T-helper 17 cell (primary cell): ENCODE data around the gene NEMP1. TPM values are rescaled to one million over a fixed set of nuclear protein-coding genes. Genes with fewer than 3 reads are reported as not detected.
"Not testable (repeated sequence)": the region's sequence is repeated elsewhere in the genome, so short reads cannot be mapped to it uniquely, and the experiment has no call there.

Experiments
- ATAC-seq: fragments of 150-1000 bp; cut with Tn5 transposase; 2 replicates; pipeline ENCODE4 v1.10.0; 2021; ENCODE audit warnings: mild to moderate bottlenecking, moderate library complexity
- DNase-seq, 3 donors: peaks; one replicate each; pipeline versions ENCODE4 v3.0.0 to v3.0.0-alpha.2; 2020 to 2021
- H3K9me3 ChIP-seq: one replicate; pipeline ENCODE4 v1.7.0; 2013; ENCODE audit warnings: low read length, mild to moderate bottlenecking; ENCODE audit not compliant: control insufficient read depth, poor library complexity, severe bottlenecking
- H3K27ac Mint-ChIP-seq: one replicate; pipeline ENCODE4 v1.8.0; 2022; ENCODE audit warnings: mild to moderate bottlenecking, moderate library complexity, mixed read lengths
- H3K27me3 Mint-ChIP-seq: one replicate; pipeline ENCODE4 v1.8.0; 2022; ENCODE audit warnings: mixed read lengths
- H3K36me3 Mint-ChIP-seq: one replicate; pipeline ENCODE4 v1.8.0; 2022; ENCODE audit warnings: low read depth, mixed read lengths
- H3K4me1 Mint-ChIP-seq: one replicate; pipeline ENCODE4 v1.8.0; 2022; ENCODE audit warnings: mild to moderate bottlenecking, mixed read lengths
- H3K4me3 Mint-ChIP-seq: one replicate; pipeline ENCODE4 v1.8.0; 2022; ENCODE audit warnings: mild to moderate bottlenecking, moderate library complexity, mixed read lengths
- total RNA-seq, 4 donors: library from RNA in 2 of 4; stranded (reverse) in 2 of 4; gene quantifications; one replicate each; pipeline ENCODE4 v1.2.3 and lab custom pipeline; 2022 to 2026

The NEMP1 gene
- total RNA-seq, 2 donors from 2014 or later, result 12.2 to 14.1 TPM

DNA sequence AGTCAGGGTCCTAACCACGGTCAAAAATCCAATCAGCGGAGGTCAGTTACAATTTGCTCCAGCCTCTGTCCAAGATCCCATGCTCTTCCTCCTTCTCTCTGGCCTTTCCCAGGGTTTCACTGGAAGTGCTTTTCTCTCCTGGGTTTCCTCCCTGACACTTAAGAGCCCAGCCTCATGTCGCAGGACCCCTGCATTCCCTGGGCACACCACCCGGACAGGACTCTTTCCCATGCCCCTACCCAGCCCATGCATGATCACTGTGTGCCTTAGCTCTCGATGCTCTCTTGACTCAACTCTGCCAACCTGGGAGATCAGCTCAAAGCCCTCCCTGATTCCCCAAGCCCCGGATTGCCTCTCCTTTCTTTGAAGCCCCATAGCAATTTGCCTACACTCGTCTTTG, 46.8 kb downstream of the NEMP1 start:
- no peak overlapping the region for H3K27ac Mint-ChIP-seq
- no peaks in the 10 kb centered on the region for H3K9me3 ChIP-seq
- H3K4me3 Mint-ChIP-seq, result peak overlapping the region; percentile 57
- DNase-seq (no peak), ATAC-seq (no peak)
- H3K36me3 Mint-ChIP-seq, result peaks cover 3% of the 10 kb centered on the region
- H3K4me1 Mint-ChIP-seq, result peaks cover 27% of the 10 kb centered on the region
- peaks cover 10% of the 10 kb centered on the region for H3K27me3 Mint-ChIP-seq

DNA sequence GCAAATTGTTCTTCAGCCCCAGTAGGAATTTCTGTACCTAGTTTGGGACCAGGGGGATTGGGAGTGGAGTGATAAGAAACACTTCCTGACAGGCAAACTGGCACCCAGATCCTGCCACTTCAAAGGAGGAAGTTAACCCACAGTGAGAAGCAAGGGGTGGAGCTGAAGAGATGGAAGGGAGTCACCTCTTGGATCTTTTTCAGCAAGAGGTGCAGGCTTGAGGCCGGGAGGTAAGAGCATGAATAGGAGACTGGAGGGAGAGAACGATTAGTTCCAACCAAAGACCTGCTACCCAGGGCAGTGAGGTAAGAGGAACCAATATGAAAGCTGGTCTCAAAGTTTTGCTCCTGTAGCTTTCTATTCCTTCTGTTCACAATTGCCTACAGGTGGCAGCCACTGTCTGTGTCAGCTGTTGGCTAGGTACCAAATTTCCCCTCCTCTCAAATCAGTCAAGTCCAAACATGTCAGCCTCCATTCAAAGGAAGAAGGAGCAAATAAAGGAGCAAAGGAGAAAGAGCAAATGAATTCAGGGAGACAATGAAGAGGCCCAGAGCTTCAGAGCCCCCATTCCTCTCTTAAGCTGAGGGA, 47.4 kb downstream of the NEMP1 start:
- Mint-ChIP-seq H3K27ac (peak overlapping the region; percentile 73), H3K4me1 (peaks cover 31% of the 10 kb centered on the region), H3K4me3 (no peak overlapping the region), H3K27me3 (peaks cover 10% of the 10 kb centered on the region), H3K36me3 (peaks cover 3% of the 10 kb centered on the region)
- ATAC-seq (peak; percentile 54), DNase-seq (no peak)
- no peaks in the 10 kb centered on the region for H3K9me3 ChIP-seq

GRCh38 chr12:57029457-57029856, 49.1 kb downstream of the NEMP1 start:
- Mint-ChIP-seq H3K27ac (no peak overlapping the region), H3K27me3 (peaks cover 10% of the 10 kb centered on the region), H3K36me3 (peaks cover 3% of the 10 kb centered on the region), H3K4me1 (peaks cover 29% of the 10 kb centered on the region), H3K4me3 (no peak overlapping the region)
- DNase-seq, result no peak
- no peak for ATAC-seq
- no peaks in the 10 kb centered on the region for H3K9me3 ChIP-seq

- ATAC-seq (no peak), DNase-seq (no peak)
- Mint-ChIP-seq H3K27ac (peak overlapping the region; percentile 57), H3K4me1 (peaks cover 31% of the 10 kb centered on the region), H3K36me3 (peaks cover 5% of the 10 kb centered on the region), H3K4me3 (peak overlapping the region; percentile 60), H3K27me3 (peaks cover 10% of the 10 kb centered on the region)
- no peaks in the 10 kb centered on the region for H3K9me3 ChIP-seq
These were observed 50.8 kb downstream of the NEMP1 start for GRCh38 chr12:57027805-57028153.

- H3K4me3 Mint-ChIP-seq, result peak overlapping the region; percentile 60
- peaks cover 5% of the 10 kb centered on the region for H3K36me3 Mint-ChIP-seq
- no peak for ATAC-seq
- peaks cover 31% of the 10 kb centered on the region for H3K4me1 Mint-ChIP-seq
- H3K27me3 Mint-ChIP-seq, result peaks cover 10% of the 10 kb centered on the region
- H3K27ac Mint-ChIP-seq, result peak overlapping the region; percentile 57
- no peaks in the 10 kb centered on the region for H3K9me3 ChIP-seq
- DNase-seq, result no peak
These were observed 51.4 kb downstream of the NEMP1 start for GRCh38 chr12:57027011-57027804.

DNA sequence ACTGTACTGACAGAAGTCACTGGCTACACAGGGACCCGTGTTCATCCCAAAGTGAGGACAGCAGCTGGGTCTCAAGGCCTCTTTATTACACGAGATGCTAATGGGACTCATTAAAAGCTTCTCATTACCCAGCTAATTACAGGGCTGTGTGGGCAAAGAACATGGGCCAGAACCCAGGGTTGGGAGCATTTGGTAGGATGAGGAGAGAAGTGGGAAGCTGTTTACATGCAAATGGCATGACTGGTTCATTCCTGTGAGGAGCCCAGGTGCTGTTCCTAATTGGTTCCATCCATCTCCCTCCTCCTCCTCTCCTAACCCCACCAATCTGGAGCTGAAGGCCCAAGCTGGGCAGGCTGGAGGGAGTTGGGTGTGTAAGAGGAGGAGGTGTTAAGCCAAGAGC, 53.4 kb downstream of the NEMP1 start:
- H3K27ac Mint-ChIP-seq, result no peak overlapping the region
- DNase-seq (no peak), ATAC-seq (no peak)
- peaks cover 5% of the 10 kb centered on the region for H3K36me3 Mint-ChIP-seq
- peaks cover 10% of the 10 kb centered on the region for H3K27me3 Mint-ChIP-seq
- no peaks in the 10 kb centered on the region for H3K9me3 ChIP-seq
- no peak overlapping the region for H3K4me3 Mint-ChIP-seq
- H3K4me1 Mint-ChIP-seq, result peaks cover 17% of the 10 kb centered on the region

DNA sequence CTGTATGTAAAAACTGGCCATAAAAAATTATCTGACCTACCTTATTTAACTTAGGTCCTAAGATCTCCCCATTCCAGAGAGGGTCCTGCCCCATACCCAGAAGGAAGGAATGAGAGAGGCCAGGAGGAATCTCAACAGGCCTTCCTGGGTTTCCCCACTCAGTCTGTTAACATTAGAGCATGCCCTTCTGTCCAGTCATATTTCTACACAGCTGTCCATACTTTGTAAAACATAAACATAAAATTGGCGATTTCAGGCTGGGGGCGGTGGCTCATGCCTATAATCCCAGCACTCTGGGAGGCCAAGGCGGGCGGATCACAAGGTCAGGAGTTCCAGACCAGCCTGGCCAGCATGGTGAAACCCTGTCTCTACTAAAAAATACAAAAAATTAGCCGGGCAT, 56.3 kb downstream of the NEMP1 start:
- not testable (repeated sequence) for H3K27ac Mint-ChIP-seq, H3K27me3 Mint-ChIP-seq, H3K4me3 Mint-ChIP-seq, DNase-seq, H3K9me3 ChIP-seq, H3K36me3 Mint-ChIP-seq, ATAC-seq
- H3K4me1 Mint-ChIP-seq, result peaks cover 13% of the 10 kb centered on the region

- H3K27ac Mint-ChIP-seq, result peak overlapping the region; percentile 71
- H3K4me3 Mint-ChIP-seq, result no peak overlapping the region
- ATAC-seq, result no peak
- peaks cover 2% of the 10 kb centered on the region for H3K36me3 Mint-ChIP-seq
- peaks cover 7% of the 10 kb centered on the region for H3K4me1 Mint-ChIP-seq
- H3K9me3 ChIP-seq, result no peaks in the 10 kb centered on the region
- DNase-seq, result no peak
- peaks cover 6% of the 10 kb centered on the region for H3K27me3 Mint-ChIP-seq
These were observed 58.4 kb downstream of the NEMP1 start for GRCh38 chr12:57019983-57020719.

GRCh38 chr12:57018906-57019305, 59.7 kb downstream of the NEMP1 start:
- H3K27ac Mint-ChIP-seq, result no peak overlapping the region
- H3K36me3 Mint-ChIP-seq, result peaks cover 6% of the 10 kb centered on the region
- H3K27me3 Mint-ChIP-seq, result peaks cover 19% of the 10 kb centered on the region

DNA sequence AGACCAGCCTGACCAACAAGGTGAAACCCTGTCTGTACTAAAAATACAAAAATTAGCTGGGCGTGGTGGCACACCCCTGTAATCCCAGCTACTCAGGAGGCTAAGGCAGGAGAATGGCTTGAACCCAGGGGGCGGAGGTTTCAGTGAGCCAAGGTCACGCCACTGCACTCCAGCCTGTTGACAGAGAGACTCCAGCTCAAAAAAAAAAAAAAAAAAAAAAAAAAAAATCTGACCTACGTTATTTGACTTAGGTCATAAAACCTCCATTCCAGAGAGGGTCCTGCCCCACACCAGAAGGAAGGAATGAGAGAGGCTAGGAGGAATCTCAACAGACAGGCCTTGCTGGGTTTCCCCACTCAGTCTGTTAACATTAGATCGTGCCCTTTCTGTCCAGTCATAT, 60.2 kb downstream of the NEMP1 start:
- peaks cover 22% of the 10 kb centered on the region for H3K27me3 Mint-ChIP-seq
- ATAC-seq, H3K27ac Mint-ChIP-seq, H3K36me3 Mint-ChIP-seq, H3K9me3 ChIP-seq, H3K4me3 Mint-ChIP-seq, DNase-seq, H3K4me1 Mint-ChIP-seq: not testable (repeated sequence)

More at GRCh38 chr12:57018906-57019305, 59.7 kb downstream of the NEMP1 start:
- Mint-ChIP-seq H3K4me1 (peaks cover 7% of the 10 kb centered on the region), H3K4me3 (no peak overlapping the region)
- H3K9me3 ChIP-seq, result no peaks in the 10 kb centered on the region
- no peak for DNase-seq
- ATAC-seq, result no peak

DNA sequence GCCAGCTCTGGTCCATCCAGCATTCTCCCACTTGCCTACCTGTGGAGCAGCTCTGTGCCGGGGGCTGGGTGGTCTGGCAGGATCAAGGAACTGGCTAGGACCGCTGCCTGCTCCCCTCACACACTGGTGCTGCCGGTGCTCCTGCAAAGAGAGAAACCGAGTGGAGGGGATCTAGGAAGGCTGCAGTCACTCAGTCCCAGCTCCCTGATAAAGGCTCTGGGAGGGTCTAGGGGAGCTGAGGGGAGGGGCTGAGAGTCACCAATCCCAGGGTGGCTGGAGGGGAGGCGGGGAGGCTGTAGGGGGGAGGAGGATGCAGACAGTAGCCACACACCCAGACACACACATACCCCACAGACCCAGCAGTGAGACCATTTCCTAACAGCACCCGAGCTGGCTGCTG, 62.2 kb downstream of the NEMP1 start, which contains the start of gene TAC3:
Gene TAC3 (minus strand): TSS at position 182 of the 400 bp plus-strand sequence. CDS start 732 bp downstream, outside the sequence.
- DNase-seq (no peak), ATAC-seq (no peak)
- Mint-ChIP-seq H3K36me3 (peaks cover 4% of the 10 kb centered on the region), H3K27ac (no peak within 1 kb of the TSS), H3K27me3 (peaks cover 22% of the 10 kb centered on the region), H3K4me3 (no peak within 1 kb of the TSS), H3K4me1 (peaks cover 13% of the 10 kb centered on the region)
- no peaks in the 10 kb centered on the region for H3K9me3 ChIP-seq

DNA sequence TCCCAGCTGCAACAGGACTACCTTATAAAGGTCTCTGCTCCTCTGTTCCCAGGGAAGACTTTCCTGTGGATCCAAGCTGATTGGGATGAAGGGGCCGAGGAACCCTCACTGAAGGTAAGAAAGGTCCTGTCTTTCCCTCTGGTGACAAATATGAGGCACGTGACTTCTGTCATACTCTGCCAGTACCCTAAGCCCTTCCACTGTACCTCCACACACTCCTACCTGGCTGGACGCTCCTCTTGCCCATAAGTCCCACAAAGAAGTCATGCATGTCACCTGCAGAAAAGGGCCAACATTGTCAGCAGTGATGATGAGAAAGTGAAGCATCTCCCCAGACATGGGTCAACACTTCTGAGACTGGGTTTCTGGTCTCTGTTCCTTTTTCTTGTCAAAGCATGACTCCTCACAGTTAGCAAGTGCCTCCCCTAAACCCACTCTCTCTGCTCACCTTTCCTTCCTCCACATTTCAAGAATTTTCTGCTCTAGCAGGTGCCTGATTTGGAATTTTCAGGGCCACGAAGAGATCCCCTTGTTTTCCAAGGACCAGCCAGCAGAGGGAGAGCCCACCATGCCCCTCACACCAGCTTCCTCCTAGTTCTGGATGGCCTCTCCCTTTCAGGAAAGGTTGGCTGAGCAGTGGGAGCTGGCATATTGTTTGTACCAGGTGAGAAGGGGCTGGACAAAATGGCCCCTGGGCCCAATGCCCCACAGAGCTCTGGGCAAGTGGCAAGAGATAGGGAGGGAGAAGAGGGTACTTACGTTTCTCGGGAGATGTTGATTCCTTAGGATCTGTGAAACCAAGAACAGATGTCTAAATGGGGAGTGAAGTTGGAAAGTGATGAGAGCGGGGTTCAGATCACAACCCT, 65.8 kb downstream of the NEMP1 start:
- no peaks in the 10 kb centered on the region for H3K9me3 ChIP-seq
- ATAC-seq (no peak), DNase-seq (no peak)
- Mint-ChIP-seq H3K4me1 (peaks cover 17% of the 10 kb centered on the region), H3K27ac (no peak overlapping the region), H3K4me3 (no peak overlapping the region), H3K36me3 (peaks cover 4% of the 10 kb centered on the region), H3K27me3 (peaks cover 22% of the 10 kb centered on the region)
